SK-N-SH (cell line): ENCODE results near the gene SULT1A1. TPM values are rescaled to one million over a fixed set of nuclear protein-coding genes. Genes with fewer than 3 reads are reported as not detected.

Source experiments
- CTCF ChIA-PET: fragments of 300-600, 350-600 bp; formaldehyde crosslinking; extraction: SDS; loops from one replicate; lab custom pipeline; 2021; lab: Yijun Ruan, JAX
- POLR2A ChIA-PET: fragments of 350-600 bp; sonication (Branson Sonifier 250); formaldehyde crosslinking; extraction: SDS; loops from one replicate; lab custom pipeline; 2020; ENCODE audit warnings: antibody characterized with exemption, inconsistent platforms; lab: Yijun Ruan, JAX
- DNase-seq: peaks from one replicate; pipeline ENCODE4 v3.0.0; 2012
- H2AFZ ChIP-seq: fragments of 200-600 bp; sonication (generic); 2 replicates; pipeline ENCODE4 v1.8.1; 2016; ENCODE audit warnings: antibody characterized with exemption, mild to moderate bottlenecking, low read depth
- H3F3A ChIP-seq: fragments of 200-600 bp; sonication (generic); replicated peaks from 2 replicates; pipeline ENCODE3; 2016; ENCODE audit warnings: antibody characterized with exemption, mild to moderate bottlenecking; ENCODE audit not compliant: insufficient read depth
- H3K27ac ChIP-seq, 2 experiments: fragments of 200-500 bp in 1 of 2; fragments of 200-600 bp in 1 of 2; sonication (Bioruptor generic) in 1 of 2; sonication (generic), shearing (Covaris generic) in 1 of 2; 2 replicates each; pipeline versions ENCODE4 v1.5.1 to v1.6.1; 2014 to 2016; ENCODE audit warnings: low read depth in 2 of 2, inconsistent platforms in 1 of 2, low read length in 1 of 2, mild to moderate bottlenecking in 1 of 2, mixed read lengths in 1 of 2
- H3K27me3 ChIP-seq: fragments of 200-600 bp; sonication (generic), shearing (Covaris generic); 2 replicates; pipeline ENCODE4 v1.6.1; 2016; ENCODE audit warnings: mixed run types; ENCODE audit not compliant: insufficient read depth
- H3K36me3 ChIP-seq, 2 experiments: fragments of 200-500 bp in 1 of 2; fragments of 200-600 bp in 1 of 2; sonication (Bioruptor generic) in 1 of 2; sonication (generic) in 1 of 2; replicated peaks in 1 of 2; 2 replicates each; pipeline versions ENCODE3 to v1.5.1; 2014 to 2016; ENCODE audit warnings: low read length in 1 of 2, mild to moderate bottlenecking in 1 of 2; ENCODE audit not compliant: insufficient read depth in 2 of 2, control insufficient read depth in 1 of 2
- H3K4me1 ChIP-seq, 2 experiments: fragments of 200-500 bp in 1 of 2; fragments of 200-600 bp in 1 of 2; sonication (Bioruptor generic) in 1 of 2; sonication (generic), shearing (Covaris generic) in 1 of 2; 2 replicates each; pipeline versions ENCODE4 v1.5.1 to v1.6.1; 2014 to 2016; ENCODE audit warnings: low read depth in 1 of 2, low read length in 1 of 2, mixed run types in 1 of 2; ENCODE audit not compliant: insufficient read depth in 2 of 2, control insufficient read depth in 1 of 2
- H3K4me2 ChIP-seq: fragments of 200-600 bp; sonication (generic), shearing (Covaris generic); 2 replicates; pipeline ENCODE4 v1.6.1; 2017; ENCODE audit warnings: mixed run types
- H3K4me3 ChIP-seq, 2 experiments: fragments of 200-500 bp in 1 of 2; fragments of 200-600 bp in 1 of 2; sonication (Bioruptor generic) in 1 of 2; sonication (generic), shearing (Covaris generic) in 1 of 2; 2 replicates each; pipeline versions ENCODE4 v1.5.1 to v1.8.1; 2014 to 2016; ENCODE audit warnings: low read depth in 2 of 2, inconsistent platforms in 1 of 2, low read length in 1 of 2, mild to moderate bottlenecking in 1 of 2, mixed read lengths in 1 of 2, moderate library complexity in 1 of 2
- H3K79me2 ChIP-seq: fragments of 200-600 bp; sonication (generic); 2 replicates; pipeline ENCODE4 v1.8.1; 2017; ENCODE audit warnings: mild to moderate bottlenecking; ENCODE audit not compliant: insufficient read depth
- H3K9ac ChIP-seq: fragments of 200-600 bp; sonication (generic); 2 replicates; pipeline ENCODE4 v1.6.1; 2017; ENCODE audit warnings: mixed run types
- H3K9me2 ChIP-seq: fragments of 200-600 bp; sonication (generic); 2 replicates; pipeline ENCODE4 v1.6.1; 2017; ENCODE audit warnings: mixed run types
- H3K9me3 ChIP-seq: fragments of 200-600 bp; sonication (generic); 2 replicates; pipeline ENCODE4 v1.6.1; 2017; ENCODE audit warnings: mixed run types, mild to moderate bottlenecking, moderate library complexity
- H4K20me1 ChIP-seq: fragments of 200-600 bp; sonication (generic); 2 replicates; pipeline ENCODE4 v1.6.1; 2017; ENCODE audit warnings: mild to moderate bottlenecking, mixed run types; ENCODE audit not compliant: insufficient read depth
- CHD2 ChIP-seq: fragments of 150-350 bp; IDR thresholded peaks from 2 replicates; pipeline ENCODE4 v1.6.1; 2018; ENCODE audit warnings: low read length; ENCODE audit not compliant: partially characterized antibody
- CTCF ChIP-seq: fragments of 200-600 bp; sonication (generic); IDR thresholded peaks from 2 replicates; pipeline ENCODE4 v1.6.1; 2017; ENCODE audit warnings: antibody characterized with exemption, mild to moderate bottlenecking, moderate library complexity
- ELF1 ChIP-seq: IDR thresholded peaks from 2 replicates; pipeline ENCODE4 v1.4.0; 2012
- EP300 ChIP-seq, 2 experiments: IDR thresholded peaks; 2 replicates each; pipeline versions ENCODE4 v1.4.0 to v1.6.1; 2012; ENCODE audit warnings: borderline replicate concordance in 1 of 2, low read depth in 1 of 2, low read length in 1 of 2
- FOSL2 ChIP-seq: IDR thresholded peaks from 2 replicates; pipeline ENCODE4 v1.4.0; 2012; ENCODE audit warnings: low read depth, mild to moderate bottlenecking, moderate library complexity, borderline replicate concordance
- FOXJ3 ChIP-seq: sonication (generic); formaldehyde crosslinking; IDR thresholded peaks from 2 replicates; pipeline ENCODE4 v1.5.1; 2020; ENCODE audit warnings: mild to moderate bottlenecking, missing genetic modification reagents
- GATA2 ChIP-seq: sonication (generic); formaldehyde crosslinking; IDR thresholded peaks from 2 replicates; pipeline ENCODE4 v1.5.0; 2020; ENCODE audit warnings: mild to moderate bottlenecking, missing genetic modification reagents
- IRF3 ChIP-seq: fragments of 150-350 bp; IDR thresholded peaks from 2 replicates; pipeline ENCODE4 v1.6.1; 2016; ENCODE audit warnings: mild to moderate bottlenecking, low read depth, low read length
- POLR2AphosphoS5 ChIP-seq: IDR thresholded peaks from 2 replicates; pipeline ENCODE4 v1.6.1; 2012; ENCODE audit warnings: low read depth, low read length
- RCOR1 ChIP-seq: fragments of 150-350 bp; IDR thresholded peaks from 2 replicates; pipeline ENCODE4 v1.6.1; 2017; ENCODE audit warnings: antibody characterized with exemption, low read length
- REST ChIP-seq: IDR thresholded peaks from 2 replicates; pipeline ENCODE4 v1.6.1; 2012; ENCODE audit warnings: mild to moderate bottlenecking, low read depth, low read length, moderate library complexity
- RFX5 ChIP-seq: IDR thresholded peaks from 2 replicates; pipeline ENCODE4 v1.6.1; 2012; ENCODE audit warnings: mild to moderate bottlenecking, improper control_type of control experiment, low read length
- RXRA ChIP-seq: IDR thresholded peaks from 2 replicates; pipeline ENCODE4 v1.4.0; 2012; ENCODE audit warnings: low read depth, mild to moderate bottlenecking, borderline replicate concordance
- SIN3A ChIP-seq: IDR thresholded peaks from 2 replicates; pipeline ENCODE4 v1.6.1; 2012; ENCODE audit warnings: low read depth, mild to moderate bottlenecking, low read length, moderate library complexity, borderline replicate concordance
- SMC3 ChIP-seq: IDR thresholded peaks from 2 replicates; pipeline ENCODE4 v1.6.1; 2012; ENCODE audit warnings: low read depth, low read length, improper control_type of control experiment
- TEAD4 ChIP-seq: IDR thresholded peaks from 2 replicates; pipeline ENCODE4 v1.4.0; 2012; ENCODE audit warnings: mild to moderate bottlenecking, borderline replicate concordance; ENCODE audit not compliant: insufficient read depth
- WGBS: methylation state at CpG from one replicate; pipeline ENCODE4 v1.1.6; 2017; ENCODE audit warnings: low lambda C conversion rate; 5-methylcytosine and 5-hydroxymethylcytosine counted together
- polyA plus RNA-seq, 3 experiments: library from polyadenylated mRNA; depleted of rRNA; stranded (reverse); fragments of >200 nt; gene quantifications; 2 replicates each; pipeline ENCODE4 v1.2.3, GENCODE V29; 2012
- TF ChIP-seq, protein P1 (sequence below): IDR thresholded peaks from 2 replicates; pipeline ENCODE4 v1.4.0; 2012; ENCODE audit warnings: low read depth, borderline replicate concordance
- TF ChIP-seq, protein P2 (sequence below): IDR thresholded peaks from 2 replicates; pipeline ENCODE4 v1.4.0; 2012; ENCODE audit warnings: low read depth
- TF ChIP-seq, protein P3 (sequence below): IDR thresholded peaks from 2 replicates; pipeline ENCODE4 v1.4.0; 2012; ENCODE audit warnings: low read depth, borderline replicate concordance

SULT1A1 gene
- polyA plus RNA-seq, 1 of the 3 experiments (the other 2 are of a cell fraction): 0.13 TPM

- TF ChIP-seq REST: no peak
- TF ChIP-seq, protein P1, sequence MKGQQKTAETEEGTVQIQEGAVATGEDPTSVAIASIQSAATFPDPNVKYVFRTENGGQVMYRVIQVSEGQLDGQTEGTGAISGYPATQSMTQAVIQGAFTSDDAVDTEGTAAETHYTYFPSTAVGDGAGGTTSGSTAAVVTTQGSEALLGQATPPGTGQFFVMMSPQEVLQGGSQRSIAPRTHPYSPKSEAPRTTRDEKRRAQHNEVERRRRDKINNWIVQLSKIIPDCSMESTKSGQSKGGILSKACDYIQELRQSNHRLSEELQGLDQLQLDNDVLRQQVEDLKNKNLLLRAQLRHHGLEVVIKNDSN: no peak
- TF ChIP-seq RFX5: no peak
- no peak for TF ChIP-seq ELF1
These were observed 19.2 kb downstream of the SULT1A1 start (continued) for GRCh38 chr16:28590384-28591340.

- Histone ChIP-seq H3K9me3 (no peaks in the 10 kb centered on the region), H3K9ac (no peak overlapping the region), H3K79me2 (no peaks in the 10 kb centered on the region), H3K27me3 (no peaks in the 10 kb centered on the region), H3F3A (no peaks in the 10 kb centered on the region), H3K4me2 (no peak overlapping the region), H3K4me3 (no peak overlapping the region), H3K36me3 (peaks cover 0 to 8% of the 10 kb centered on the region in 2 experiments), H3K4me1 (no peaks in the 10 kb centered on the region), H4K20me1 (no peaks in the 10 kb centered on the region), H3K9me2 (no peaks in the 10 kb centered on the region), H2AFZ (no peak overlapping the region), H3K27ac (no peak overlapping the region)
- CTCF ChIA-PET: no interaction called here
- POLR2A ChIA-PET: no interaction called here
- no peak for DNase-seq
- 79% methylated on average over 7 of the region's 13 CpGs for WGBS
- TF ChIP-seq FOSL2: no peak
- TF ChIP-seq, protein P2, sequence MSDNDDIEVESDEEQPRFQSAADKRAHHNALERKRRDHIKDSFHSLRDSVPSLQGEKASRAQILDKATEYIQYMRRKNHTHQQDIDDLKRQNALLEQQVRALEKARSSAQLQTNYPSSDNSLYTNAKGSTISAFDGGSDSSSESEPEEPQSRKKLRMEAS: no peak
- TF ChIP-seq, protein P1: no peak
- no peak for TF ChIP-seq SMC3
- TF ChIP-seq FOXJ3 (CRISPR knock-in tag): no peak
- no peak for TF ChIP-seq CHD2
- no peak for TF ChIP-seq SIN3A
- TF ChIP-seq EP300 (IDR thresholded peaks at IDR 0.05; ENCODE audit: borderline replicate concordance in 1 of 2, low read depth in 1 of 2, low read length in 1 of 2): no peak
- TF ChIP-seq, protein P3, sequence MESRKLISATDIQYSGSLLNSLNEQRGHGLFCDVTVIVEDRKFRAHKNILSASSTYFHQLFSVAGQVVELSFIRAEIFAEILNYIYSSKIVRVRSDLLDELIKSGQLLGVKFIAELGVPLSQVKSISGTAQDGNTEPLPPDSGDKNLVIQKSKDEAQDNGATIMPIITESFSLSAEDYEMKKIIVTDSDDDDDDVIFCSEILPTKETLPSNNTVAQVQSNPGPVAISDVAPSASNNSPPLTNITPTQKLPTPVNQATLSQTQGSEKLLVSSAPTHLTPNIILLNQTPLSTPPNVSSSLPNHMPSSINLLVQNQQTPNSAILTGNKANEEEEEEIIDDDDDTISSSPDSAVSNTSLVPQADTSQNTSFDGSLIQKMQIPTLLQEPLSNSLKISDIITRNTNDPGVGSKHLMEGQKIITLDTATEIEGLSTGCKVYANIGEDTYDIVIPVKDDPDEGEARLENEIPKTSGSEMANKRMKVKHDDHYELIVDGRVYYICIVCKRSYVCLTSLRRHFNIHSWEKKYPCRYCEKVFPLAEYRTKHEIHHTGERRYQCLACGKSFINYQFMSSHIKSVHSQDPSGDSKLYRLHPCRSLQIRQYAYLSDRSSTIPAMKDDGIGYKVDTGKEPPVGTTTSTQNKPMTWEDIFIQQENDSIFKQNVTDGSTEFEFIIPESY: no peak
- no peak for TF ChIP-seq IRF3
- no peak for TF ChIP-seq TEAD4
- TF ChIP-seq CTCF: no peak
- no peak for TF ChIP-seq POLR2AphosphoS5
- no peak for TF ChIP-seq RXRA
- no peak for TF ChIP-seq ELF1
- TF ChIP-seq RCOR1: no peak
- TF ChIP-seq GATA2 (CRISPR knock-in tag): no peak
These were observed 19.9 kb downstream of the SULT1A1 start for GRCh38 chr16:28589930-28590329.
